Measurements from ENCODE around the gene LNP1.
"Not testable (repeated sequence)": the region's sequence is repeated elsewhere in the genome, so short reads cannot be mapped to it uniquely, and the experiment has no call there.

LNP1 gene

GRCh38 chr3:100477851-100478360 is 76.6 kb downstream of the LNP1 start:
- not testable (repeated sequence) for DNase-seq (ENCODE audit: low read depth in 2 of 2)

GRCh38 chr3:100478521-100478920 is 77.2 kb downstream of the LNP1 start:
- not testable (repeated sequence) for DNase-seq (ENCODE audit: low read depth in 2 of 2)

- no peak for DNase-seq (ENCODE audit: low read depth in 2 of 2)
Observed at GRCh38 chr3:100480081-100480480, 78.7 kb downstream of the LNP1 start.

GRCh38 chr3:100482176-100482575 is 80.8 kb downstream of the LNP1 start:
- DNase-seq (ENCODE audit: low read depth in 2 of 2): no peak

- DNase-seq (ENCODE audit: low read depth in 2 of 2): no peak
Observed at GRCh38 chr3:100483529-100483928, 82.2 kb downstream of the LNP1 start.

GRCh38 chr3:100486808-100487207 is 85.5 kb downstream of the LNP1 start:
- no peak for DNase-seq (ENCODE audit: low read depth in 2 of 2)

GRCh38 chr3:100489118-100489517 is 87.8 kb downstream of the LNP1 start:
- no peak for DNase-seq (ENCODE audit: low read depth in 2 of 2)

GRCh38 chr3:100492059-100493006 is 91.0 kb downstream of the LNP1 start, which contains the start of gene TMEM45A:
Gene TMEM45A, plus strand, starts transcription at chr3:100492619. Its CDS starts 62,593 bp downstream, at chr3:100555212.
- peak; percentile 66 to 80 for DNase-seq (ENCODE audit: low read depth in 2 of 2)

- no peak for DNase-seq (ENCODE audit: low read depth in 2 of 2)
Observed at GRCh38 chr3:100496711-100497261, 95.4 kb downstream of the LNP1 start.

GRCh38 chr3:100499651-100500050 is 98.3 kb downstream of the LNP1 start:
- DNase-seq (ENCODE audit: low read depth in 2 of 2): no peak

- DNase-seq (ENCODE audit: low read depth in 2 of 2): no peak
Observed at GRCh38 chr3:100500320-100500880, 99.1 kb downstream of the LNP1 start.

GRCh38 chr3:100503448-100503847 is 102.1 kb downstream of the LNP1 start:
- DNase-seq (ENCODE audit: low read depth in 2 of 2): no peak
